ENCODE data around the gene XPO5. TPM values are rescaled to one million over a fixed set of nuclear protein-coding genes. Genes with fewer than 3 reads are reported as not detected.

Gene XPO5
- total and polyA plus RNA-seq, 2 of the 4 experiments (the other 2 are of a cell fraction), result 29.0 to 30.1 TPM

DNA sequence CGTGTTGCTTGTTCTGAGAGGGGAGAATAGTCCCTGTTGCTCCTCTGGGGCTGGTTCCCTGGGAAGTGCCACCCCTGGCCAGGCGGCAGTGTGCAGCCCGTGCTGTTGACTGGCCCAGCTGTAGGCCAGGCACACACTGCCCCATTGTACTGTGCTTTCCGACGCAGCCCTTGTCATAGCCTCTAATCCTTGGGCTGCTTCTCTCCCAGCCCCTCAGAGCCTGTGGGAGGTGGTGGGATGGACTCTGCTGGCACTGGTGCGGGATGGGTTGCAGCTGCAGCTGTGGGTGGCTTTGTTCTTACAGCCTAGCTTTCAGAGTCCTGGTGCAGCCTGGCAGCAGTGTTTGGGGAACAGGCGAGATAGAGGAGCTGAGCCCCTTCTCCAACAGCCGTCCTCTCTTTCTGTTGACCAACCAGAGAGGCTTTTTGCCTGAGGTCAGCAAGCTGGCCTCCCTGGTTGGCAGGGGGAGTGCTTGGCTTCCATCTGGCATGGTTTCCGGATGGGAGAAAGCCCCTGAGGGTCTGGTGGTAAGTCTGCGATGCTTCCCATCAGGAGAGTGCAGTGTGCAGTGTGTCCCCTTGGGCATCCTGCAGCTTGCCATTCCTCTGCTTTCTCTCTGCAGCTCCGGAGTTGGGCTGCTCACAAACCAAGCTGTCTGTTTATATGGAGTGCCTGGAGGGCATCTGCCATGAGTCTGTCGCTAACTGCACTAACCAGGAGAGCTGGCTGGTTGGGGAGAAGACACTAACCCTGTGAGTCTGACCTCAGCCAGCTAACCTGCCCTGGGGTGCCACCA is 86.4 kb downstream of the XPO5 start (continued):
- no peak for TF ChIP-seq MAFK (IDR thresholded peaks at IDR 0.05; ENCODE audit: low read depth, low read length)

DNA sequence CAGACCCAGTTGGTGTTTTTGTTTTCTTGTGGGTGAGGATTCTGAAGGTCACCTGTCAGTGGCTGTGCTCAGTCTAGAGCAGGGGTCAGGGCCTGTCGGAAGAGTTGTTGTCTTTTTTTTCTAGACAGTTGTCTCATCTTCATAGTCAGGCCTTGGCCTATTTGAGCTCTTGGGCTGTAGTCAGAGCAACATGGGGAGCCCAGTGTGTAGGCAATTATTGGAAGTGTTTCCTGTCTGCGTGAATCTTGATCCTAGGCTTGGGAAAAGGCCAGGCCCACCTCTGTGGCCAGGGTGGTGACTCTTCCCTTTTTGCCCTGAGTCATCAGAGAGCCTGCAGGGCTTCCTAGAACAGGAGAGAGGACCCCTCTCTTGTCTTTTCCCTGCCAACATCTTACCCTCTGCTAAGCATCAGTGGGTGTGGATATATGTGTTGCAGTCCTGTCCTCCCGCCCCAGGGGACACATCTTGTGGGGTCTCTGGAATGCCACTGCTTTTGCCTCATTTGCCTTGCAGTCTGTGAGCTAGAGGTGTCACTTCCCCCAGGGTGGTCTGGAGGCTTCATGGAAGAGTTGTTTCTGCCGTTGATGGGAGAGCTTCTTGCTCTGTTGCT is 87.1 kb downstream of the XPO5 start:
- Histone ChIP-seq H3K79me1 (ENCODE audit: low read depth in 1 of 2, low read length in 2 of 2) (peaks cover 37 to 69% of the 10 kb centered on the region in 2 experiments), H2BK20ac (ENCODE audit: low read depth, low read length) (no peak overlapping the region), H3K36me3 (ENCODE audit: control insufficient read depth, insufficient read depth, low read length) (peaks cover 1% of the 10 kb centered on the region), H2BK15ac (ENCODE audit: low read depth, low read length) (no peak overlapping the region), H2BK120ac (ENCODE audit: low read depth, low read length) (no peak overlapping the region), H2AK5ac (ENCODE audit: low read depth, low read length) (no peak overlapping the region), H3K14ac (replicated peaks; ENCODE audit: low read depth, low read length) (peak overlapping the region; percentile 4; the same call in 1 of the 2 replicates), H4K91ac (ENCODE audit: insufficient read depth, low read depth, low read length) (no peak overlapping the region), H3K27me3 (ENCODE audit: control insufficient read depth, insufficient read depth, low read length) (no peaks in the 10 kb centered on the region), H2AK9ac (replicated peaks; ENCODE audit: low read depth, low read length, poor library complexity) (no peak overlapping the region), H3K9ac (ENCODE audit: low read depth, low read length) (no peak overlapping the region), H3K23ac (ENCODE audit: low read depth, low read length) (peak overlapping the region; percentile 20; the same call in 1 of the 2 replicates), H3K9me1 (ENCODE audit: insufficient read depth, low read length) (peaks cover 38% of the 10 kb centered on the region), H4K8ac (ENCODE audit: low read depth in 2 of 2, low read length in 2 of 2) (no peak overlapping the region), H4K5ac (ENCODE audit: low read depth, low read length) (no peak overlapping the region), H3K27ac (ENCODE audit: insufficient read depth, low read length) (no peak overlapping the region), H3K56ac (ENCODE audit: extremely low read depth, insufficient read depth, low read length) (no peak overlapping the region), H3K4me1 (ENCODE audit: control insufficient read depth, insufficient read depth, low read length) (peaks cover 13% of the 10 kb centered on the region), H3K9me3 (ENCODE audit: control insufficient read depth, insufficient read depth, low read length) (no peaks in the 10 kb centered on the region), H3K18ac (ENCODE audit: low read depth, low read length) (no peak overlapping the region), H2AFZ (replicated peaks; ENCODE audit: low read length, poor library complexity) (no peak overlapping the region), H4K20me1 (ENCODE audit: insufficient read depth, low read length) (peaks cover 21% of the 10 kb centered on the region; the same call in 1 of the 2 replicates), H2BK5ac (ENCODE audit: low read depth, low read length, poor library complexity, severe bottlenecking) (no peak overlapping the region), H3K4me3 (ENCODE audit: insufficient read depth, low read depth, low read length) (no peak overlapping the region), H3K4me2 (ENCODE audit: low read depth, low read length) (no peak overlapping the region), H3K4ac (ENCODE audit: low read depth, low read length) (0 out of 2 replicates have a peak overlapping the region, but pooled peaks have one; percentile 9)
- ChIA-PET CTCF (no interaction called here), POLR2A (ENCODE audit: unreplicated experiment) (no interaction called here)
- TF ChIP-seq, protein P1, sequence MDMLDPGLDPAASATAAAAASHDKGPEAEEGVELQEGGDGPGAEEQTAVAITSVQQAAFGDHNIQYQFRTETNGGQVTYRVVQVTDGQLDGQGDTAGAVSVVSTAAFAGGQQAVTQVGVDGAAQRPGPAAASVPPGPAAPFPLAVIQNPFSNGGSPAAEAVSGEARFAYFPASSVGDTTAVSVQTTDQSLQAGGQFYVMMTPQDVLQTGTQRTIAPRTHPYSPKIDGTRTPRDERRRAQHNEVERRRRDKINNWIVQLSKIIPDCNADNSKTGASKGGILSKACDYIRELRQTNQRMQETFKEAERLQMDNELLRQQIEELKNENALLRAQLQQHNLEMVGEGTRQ (IDR thresholded peaks at IDR 0.05; ENCODE audit: low read depth, low read length), result no peak
- TF ChIP-seq CEBPB (IDR thresholded peaks at IDR 0.05; ENCODE audit: low read depth, low read length), result no peak
- TF ChIP-seq MAZ (IDR thresholded peaks at IDR 0.05; ENCODE audit: borderline replicate concordance, low read depth, low read length), result no peak
- no peak for TF ChIP-seq FOS (IDR thresholded peaks at IDR 0.05; ENCODE audit: low read depth, low read length)
- TF ChIP-seq SMC3 (IDR thresholded peaks at IDR 0.05; ENCODE audit: low read depth, low read length), result no peak
- TF ChIP-seq CHD1 (IDR thresholded peaks at IDR 0.05; ENCODE audit: low read depth, low read length), result no peak
- TF ChIP-seq RAD21 (IDR thresholded peaks at IDR 0.05; ENCODE audit: low read length), result no peak
- no peak for TF ChIP-seq BHLHE40 (IDR thresholded peaks at IDR 0.05; ENCODE audit: low read depth, low read length)
- TF ChIP-seq MXI1 (IDR thresholded peaks at IDR 0.05; ENCODE audit: borderline replicate concordance, low read depth, low read length), result no peak
- no peak for TF ChIP-seq NFE2L2 (IDR thresholded peaks at IDR 0.05; ENCODE audit: low read depth, low read length)
- TF ChIP-seq, protein P2, sequence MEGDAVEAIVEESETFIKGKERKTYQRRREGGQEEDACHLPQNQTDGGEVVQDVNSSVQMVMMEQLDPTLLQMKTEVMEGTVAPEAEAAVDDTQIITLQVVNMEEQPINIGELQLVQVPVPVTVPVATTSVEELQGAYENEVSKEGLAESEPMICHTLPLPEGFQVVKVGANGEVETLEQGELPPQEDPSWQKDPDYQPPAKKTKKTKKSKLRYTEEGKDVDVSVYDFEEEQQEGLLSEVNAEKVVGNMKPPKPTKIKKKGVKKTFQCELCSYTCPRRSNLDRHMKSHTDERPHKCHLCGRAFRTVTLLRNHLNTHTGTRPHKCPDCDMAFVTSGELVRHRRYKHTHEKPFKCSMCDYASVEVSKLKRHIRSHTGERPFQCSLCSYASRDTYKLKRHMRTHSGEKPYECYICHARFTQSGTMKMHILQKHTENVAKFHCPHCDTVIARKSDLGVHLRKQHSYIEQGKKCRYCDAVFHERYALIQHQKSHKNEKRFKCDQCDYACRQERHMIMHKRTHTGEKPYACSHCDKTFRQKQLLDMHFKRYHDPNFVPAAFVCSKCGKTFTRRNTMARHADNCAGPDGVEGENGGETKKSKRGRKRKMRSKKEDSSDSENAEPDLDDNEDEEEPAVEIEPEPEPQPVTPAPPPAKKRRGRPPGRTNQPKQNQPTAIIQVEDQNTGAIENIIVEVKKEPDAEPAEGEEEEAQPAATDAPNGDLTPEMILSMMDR (conservative IDR thresholded peaks at IDR 0.05; ENCODE audit: low read depth, low read length), result no peak
- no peak for TF ChIP-seq POLR2A (IDR thresholded peaks at IDR 0.05; ENCODE audit: low read depth, low read length)
- in situ Hi-C loops (cut with MboI; ENCODE audit: low sequenced_read_pairs), result no loop called here
- dilution Hi-C loops (cut with HindIII; ENCODE audit: low sequenced_read_pairs, unreplicated experiment), result no loop called here
- DNase-seq (peak; percentile 41), ATAC-seq (ENCODE audit: low read depth) (no peak)
- intact Hi-C loops (cut with micrococcal nuclease), result no loop called here
- no TSS peak for BruUV-seq (replicated peaks)
- WGBS, 2 experiments (ENCODE audit: extremely low coverage in 2 of 2, insufficient read length in 1 of 2), result no CpG with 5 or more reads among the region's 4 CpGs
